Caco-2 (cell line): ENCODE data around the gene FRMD4A. TPM values are rescaled to one million over a fixed set of nuclear protein-coding genes. Genes with fewer than 3 reads are reported as not detected.

Source experiments
- BruUV-seq: library from RNA; stranded (reverse); fragments of 400-500 nt; replicated peaks from 2 replicates; lab custom pipeline; 2021; lab: Mats Ljungman, UMichigan
- CTCF ChIA-PET: fragments of 300-600 bp; sonication (Branson Sonifier 250); formaldehyde crosslinking; loops from one replicate; lab custom pipeline; 2022; ENCODE audit warnings: antibody characterized with exemption; lab: Charles Lee
- POLR2A ChIA-PET: fragments of 300-600 bp; sonication (Branson Sonifier 250); formaldehyde crosslinking; loops from one replicate; lab custom pipeline; 2022; ENCODE audit warnings: antibody characterized with exemption; lab: Charles Lee
- DNase-seq, 2 experiments: peaks; one replicate each; pipeline versions ENCODE4 v3.0.0 to v3.0.0-alpha.2; 2020 to 2022
- H3K27me3 ChIP-seq: replicated peaks from 2 replicates; pipeline ENCODE4 v1.6.0; 2011; ENCODE audit warnings: low read length; ENCODE audit not compliant: control insufficient read depth, insufficient read depth
- H3K36me3 ChIP-seq: 2 replicates; pipeline ENCODE4 v1.5.1; 2011; ENCODE audit warnings: low read length; ENCODE audit not compliant: control insufficient read depth, insufficient read depth
- H3K4me1 ChIP-seq: fragments of 250-450 bp; sonication (Bioruptor Pico); 2 replicates; pipeline ENCODE4 v1.5.1; 2020; ENCODE audit warnings: mild to moderate bottlenecking
- H3K4me3 ChIP-seq: 2 replicates; pipeline ENCODE4 v1.5.1; 2011; ENCODE audit warnings: low read depth, mild to moderate bottlenecking, control low read depth, low read length
- H3K9me3 ChIP-seq: fragments of 250-450 bp; sonication (Bioruptor Pico); 2 replicates; pipeline ENCODE4 v1.5.1; 2020; ENCODE audit warnings: mild to moderate bottlenecking, moderate library complexity
- H3K27ac Mint-ChIP-seq: one replicate; pipeline ENCODE4 v1.8.0; 2022; ENCODE audit warnings: mixed read lengths; ENCODE audit not compliant: unreplicated experiment
- H3K27me3 Mint-ChIP-seq: one replicate; pipeline ENCODE4 v1.8.0; 2022; ENCODE audit warnings: mixed read lengths; ENCODE audit not compliant: insufficient read depth, unreplicated experiment
- H3K36me3 Mint-ChIP-seq: one replicate; pipeline ENCODE4 v1.8.0; 2022; ENCODE audit warnings: mild to moderate bottlenecking, mixed read lengths; ENCODE audit not compliant: insufficient read depth, unreplicated experiment
- H3K4me1 Mint-ChIP-seq: one replicate; pipeline ENCODE4 v1.8.0; 2022; ENCODE audit warnings: low read depth, mixed read lengths; ENCODE audit not compliant: unreplicated experiment
- H3K4me3 Mint-ChIP-seq: one replicate; pipeline ENCODE4 v1.8.0; 2022; ENCODE audit warnings: mild to moderate bottlenecking, moderate library complexity, mixed read lengths; ENCODE audit not compliant: unreplicated experiment
- H3K9me3 Mint-ChIP-seq: one replicate; pipeline ENCODE4 v1.8.0; 2022; ENCODE audit warnings: mixed read lengths; ENCODE audit not compliant: unreplicated experiment
- intact Hi-C: fragments of 100-400 bp; cut with micrococcal nuclease; formaldehyde crosslinking; loops from one replicate; pipeline ENCODE4 v1.10.0; 2022; ENCODE audit not compliant: unreplicated experiment
- total RNA-seq: library from RNA; stranded (reverse); gene quantifications from 2 replicates; pipeline ENCODE4 v1.2.3, GENCODE V29; 2022
- TF ChIP-seq, protein P1 (sequence below), 2 experiments: fragments of 200-600 bp in 1 of 2; IDR thresholded peaks; 1 replicate in 1 of 2; 2 replicates in 1 of 2; pipeline versions ENCODE4 v1.5.1 to v1.8.0; 2011 to 2022; ENCODE audit warnings: antibody characterized with exemption in 1 of 2, control low read depth in 1 of 2, inconsistent platforms in 1 of 2, low read depth in 1 of 2, low read length in 1 of 2, mild to moderate bottlenecking in 1 of 2, moderate library complexity in 1 of 2; ENCODE audit not compliant: insufficient read depth in 1 of 2, severe bottlenecking in 1 of 2, unreplicated experiment in 1 of 2

FRMD4A gene
- total RNA-seq, 1 experiment from 2014 or later: 52.1 TPM

- Mint-ChIP-seq H3K4me1 (peaks cover 34% of the 10 kb centered on the region), H3K36me3 (peaks cover 8% of the 10 kb centered on the region), H3K4me3 (no peak overlapping the region), H3K27me3 (no peaks in the 10 kb centered on the region), H3K9me3 (no peaks in the 10 kb centered on the region), H3K27ac (peak overlapping the region; percentile 12)
- H3K9me3 ChIP-seq: no peaks in the 10 kb centered on the region
- H3K4me1 ChIP-seq: peaks cover 46% of the 10 kb centered on the region
- POLR2A ChIA-PET: interaction anchor here (3.7 kb wide), 1 partner anchor 40 kb away, joined by 26 read pairs; no protein-coding TSS in a partner anchor
- DNase-seq: no peak
- H3K4me3 ChIP-seq: no peak overlapping the region
- TF ChIP-seq, protein P1, sequence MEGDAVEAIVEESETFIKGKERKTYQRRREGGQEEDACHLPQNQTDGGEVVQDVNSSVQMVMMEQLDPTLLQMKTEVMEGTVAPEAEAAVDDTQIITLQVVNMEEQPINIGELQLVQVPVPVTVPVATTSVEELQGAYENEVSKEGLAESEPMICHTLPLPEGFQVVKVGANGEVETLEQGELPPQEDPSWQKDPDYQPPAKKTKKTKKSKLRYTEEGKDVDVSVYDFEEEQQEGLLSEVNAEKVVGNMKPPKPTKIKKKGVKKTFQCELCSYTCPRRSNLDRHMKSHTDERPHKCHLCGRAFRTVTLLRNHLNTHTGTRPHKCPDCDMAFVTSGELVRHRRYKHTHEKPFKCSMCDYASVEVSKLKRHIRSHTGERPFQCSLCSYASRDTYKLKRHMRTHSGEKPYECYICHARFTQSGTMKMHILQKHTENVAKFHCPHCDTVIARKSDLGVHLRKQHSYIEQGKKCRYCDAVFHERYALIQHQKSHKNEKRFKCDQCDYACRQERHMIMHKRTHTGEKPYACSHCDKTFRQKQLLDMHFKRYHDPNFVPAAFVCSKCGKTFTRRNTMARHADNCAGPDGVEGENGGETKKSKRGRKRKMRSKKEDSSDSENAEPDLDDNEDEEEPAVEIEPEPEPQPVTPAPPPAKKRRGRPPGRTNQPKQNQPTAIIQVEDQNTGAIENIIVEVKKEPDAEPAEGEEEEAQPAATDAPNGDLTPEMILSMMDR (IDR thresholded peaks at IDR 0.05; ENCODE audit: insufficient read depth in 1 of 2, low read depth in 1 of 2, low read length in 1 of 2, severe bottlenecking in 1 of 2, unreplicated experiment in 1 of 2): no peak
- intact Hi-C loops: loop anchor here (2.0 kb wide), 2 partner anchors 29 to 41 kb away; no protein-coding TSS in a partner anchor
- BruUV-seq: no TSS peak
- H3K36me3 ChIP-seq: no peaks in the 10 kb centered on the region
- H3K27me3 ChIP-seq: no peaks in the 10 kb centered on the region
- CTCF ChIA-PET: interaction anchor here (0.9 to 1.9 kb wide), 3 partner anchors 25 to 33 kb away, joined by 3 to 4 read pairs (median 3); no protein-coding TSS in a partner anchor
Observed at GRCh38 chr10:14225379-14225778, 105.3 kb downstream of the FRMD4A start.

DNA sequence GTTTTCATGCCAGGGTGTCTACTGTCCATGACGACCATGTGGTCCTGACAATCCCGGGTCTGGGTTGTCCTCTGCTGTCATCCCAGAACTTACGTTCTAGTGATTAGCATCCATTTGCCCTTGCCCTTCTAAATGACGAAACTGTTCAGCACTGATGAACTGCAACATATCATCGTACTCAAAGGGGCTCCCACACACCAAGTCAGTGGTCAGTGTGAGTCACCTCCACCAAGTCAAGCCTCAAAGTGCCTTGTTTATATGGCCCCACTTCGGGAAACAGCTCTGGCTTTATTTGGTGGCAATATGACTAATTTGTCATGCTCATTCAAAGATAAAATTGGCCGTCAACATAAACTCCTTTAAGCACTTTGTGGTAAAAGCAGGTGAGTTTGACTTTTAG lies 110.7 kb downstream of the FRMD4A start:
- no peak overlapping the region for H3K4me3 ChIP-seq
- intact Hi-C loops: no loop called here
- TF ChIP-seq, protein P1 (IDR thresholded peaks at IDR 0.05; ENCODE audit: insufficient read depth in 1 of 2, low read depth in 1 of 2, low read length in 1 of 2, severe bottlenecking in 1 of 2, unreplicated experiment in 1 of 2): no peak
- no TSS peak for BruUV-seq
- Mint-ChIP-seq H3K4me1 (peaks cover 15% of the 10 kb centered on the region), H3K36me3 (peaks cover 8% of the 10 kb centered on the region), H3K9me3 (no peaks in the 10 kb centered on the region), H3K4me3 (no peak overlapping the region), H3K27me3 (no peaks in the 10 kb centered on the region), H3K27ac (no peak overlapping the region)
- H3K4me1 ChIP-seq: peaks cover 23% of the 10 kb centered on the region
- H3K9me3 ChIP-seq: no peaks in the 10 kb centered on the region
- POLR2A ChIA-PET: interaction anchor here (0.5 kb wide), 1 partner anchor 1120 kb away, joined by 3 read pairs; no protein-coding TSS in a partner anchor
- CTCF ChIA-PET: no interaction called here
- H3K27me3 ChIP-seq: no peaks in the 10 kb centered on the region
- H3K36me3 ChIP-seq: no peaks in the 10 kb centered on the region
- no peak for DNase-seq

DNA sequence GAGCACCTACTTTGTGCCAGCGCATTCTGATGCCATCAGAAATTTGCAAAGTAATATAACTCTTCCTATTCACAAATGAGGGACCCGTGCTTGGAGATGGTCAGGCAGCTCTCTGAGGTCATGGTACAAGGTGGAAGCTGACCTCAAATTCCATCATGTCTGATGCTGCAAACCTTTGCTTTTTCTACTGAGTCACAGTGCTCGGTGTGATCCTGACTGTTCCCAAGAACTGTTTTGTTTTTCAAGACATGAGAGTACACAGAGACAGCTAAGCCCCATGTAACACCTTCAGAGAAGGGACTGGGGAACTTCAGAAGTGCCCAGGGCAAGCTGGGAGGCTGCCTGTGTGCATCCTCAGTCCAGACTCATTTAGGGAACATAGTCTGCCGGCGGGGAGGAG lies 111.3 kb downstream of the FRMD4A start:
- no peaks in the 10 kb centered on the region for H3K9me3 Mint-ChIP-seq
- intact Hi-C loops: no loop called here
- no peaks in the 10 kb centered on the region for H3K27me3 Mint-ChIP-seq
- H3K27ac Mint-ChIP-seq: no peak overlapping the region
- Histone ChIP-seq H3K9me3 (no peaks in the 10 kb centered on the region), H3K36me3 (no peaks in the 10 kb centered on the region), H3K4me1 (peaks cover 17% of the 10 kb centered on the region), H3K27me3 (no peaks in the 10 kb centered on the region), H3K4me3 (no peak overlapping the region)
- CTCF ChIA-PET: interaction anchor here (0.6 kb wide), 1 partner anchor 28 kb away, joined by 3 read pairs; no protein-coding TSS in a partner anchor
- no TSS peak for BruUV-seq
- H3K4me3 Mint-ChIP-seq: no peak overlapping the region
- POLR2A ChIA-PET: no interaction called here
- TF ChIP-seq, protein P1 (IDR thresholded peaks at IDR 0.05; ENCODE audit: insufficient read depth in 1 of 2, low read depth in 1 of 2, low read length in 1 of 2, severe bottlenecking in 1 of 2, unreplicated experiment in 1 of 2): no peak
- H3K4me1 Mint-ChIP-seq: peaks cover 10% of the 10 kb centered on the region
- H3K36me3 Mint-ChIP-seq: peaks cover 3% of the 10 kb centered on the region
- no peak for DNase-seq
